Raji (cell line): ENCODE data around the gene CLINT1.

Experiments used
- POLR2A ChIP-seq: IDR thresholded peaks from 2 replicates; pipeline ENCODE4 v1.6.1; 2011; ENCODE audit warnings: low read depth, low read length, control low read depth; ENCODE audit not compliant: insufficient read depth

CLINT1 gene

GRCh38 chr5:157735991-157736390, 123.0 kb downstream of the CLINT1 start:
- no peak for TF ChIP-seq POLR2A
